HG03457 (cell line): Measurements from ENCODE around the gene AOPEP.

ENCODE experiments used
- ATAC-seq: cut with Tn5 transposase; IDR thresholded peaks from one replicate; pipeline ENCODE4 v1.9.1; 2021; ENCODE audit warnings: moderate number of reproducible peaks; ENCODE audit not compliant: unreplicated experiment

AOPEP gene

DNA sequence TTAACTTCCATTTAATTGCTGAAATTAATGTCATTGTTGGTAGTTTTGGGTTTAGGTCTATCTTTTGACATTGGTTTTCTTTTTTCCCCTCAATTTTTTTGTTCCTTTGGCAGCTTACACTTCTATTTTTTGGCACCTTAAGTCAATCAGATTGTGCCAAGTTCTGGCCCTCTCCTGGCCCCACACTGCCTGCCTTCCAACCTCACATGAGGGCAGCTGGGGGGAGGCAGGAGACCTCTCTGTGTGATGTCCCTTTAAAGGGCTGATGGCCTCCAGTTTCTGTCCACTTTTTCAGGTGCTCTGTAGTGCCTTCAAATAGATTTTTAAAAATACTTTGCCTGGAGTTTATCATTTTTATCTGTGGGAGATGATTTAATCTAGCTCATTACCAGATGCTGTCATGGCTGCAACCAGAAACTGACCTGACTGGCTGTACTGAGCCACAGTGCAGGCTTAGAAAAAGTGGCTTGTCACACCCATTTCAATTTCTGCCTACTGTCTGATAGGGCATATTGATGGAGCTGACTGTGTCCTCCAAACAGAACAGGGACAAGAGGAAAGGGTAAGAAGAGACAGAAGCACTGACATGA, 394.4 kb downstream of the AOPEP start:
- ATAC-seq = no peak

- ATAC-seq = no peak
Observed at GRCh38 chr9:95124582-95125367, 398.3 kb downstream of the AOPEP start.

GRCh38 chr9:95125652-95126051, 399.2 kb downstream of the AOPEP start:
- ATAC-seq = no peak

- ATAC-seq = no peak
Observed at GRCh38 chr9:95126739-95127138, 400.2 kb downstream of the AOPEP start.

- ATAC-seq = no peak
Observed at GRCh38 chr9:95127249-95128176, 401.0 kb downstream of the AOPEP start.

- ATAC-seq = no peak
Observed at GRCh38 chr9:95128177-95128524, 401.7 kb downstream of the AOPEP start.

- no peak for ATAC-seq
Observed at GRCh38 chr9:95129476-95130291, 403.2 kb downstream of the AOPEP start.

DNA sequence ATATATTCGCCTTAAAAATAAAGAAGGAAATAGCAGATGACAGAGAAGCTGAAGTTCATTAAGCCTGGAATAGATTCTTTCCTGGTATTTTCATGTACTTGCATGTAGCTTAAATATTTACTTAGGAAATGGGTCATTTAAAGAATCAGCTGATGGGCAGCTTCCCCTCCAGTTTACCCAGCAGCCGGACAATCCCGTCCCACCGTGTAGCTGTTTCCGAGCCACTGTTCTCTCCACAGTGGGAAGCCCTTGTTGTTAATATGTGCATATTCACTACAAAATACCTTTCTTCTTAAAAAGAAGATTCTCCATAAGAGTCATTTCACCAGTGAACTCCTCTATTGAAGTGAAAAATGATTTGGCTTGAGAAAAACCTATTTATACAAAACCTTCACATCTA, 404.0 kb downstream of the AOPEP start:
- no peak for ATAC-seq

DNA sequence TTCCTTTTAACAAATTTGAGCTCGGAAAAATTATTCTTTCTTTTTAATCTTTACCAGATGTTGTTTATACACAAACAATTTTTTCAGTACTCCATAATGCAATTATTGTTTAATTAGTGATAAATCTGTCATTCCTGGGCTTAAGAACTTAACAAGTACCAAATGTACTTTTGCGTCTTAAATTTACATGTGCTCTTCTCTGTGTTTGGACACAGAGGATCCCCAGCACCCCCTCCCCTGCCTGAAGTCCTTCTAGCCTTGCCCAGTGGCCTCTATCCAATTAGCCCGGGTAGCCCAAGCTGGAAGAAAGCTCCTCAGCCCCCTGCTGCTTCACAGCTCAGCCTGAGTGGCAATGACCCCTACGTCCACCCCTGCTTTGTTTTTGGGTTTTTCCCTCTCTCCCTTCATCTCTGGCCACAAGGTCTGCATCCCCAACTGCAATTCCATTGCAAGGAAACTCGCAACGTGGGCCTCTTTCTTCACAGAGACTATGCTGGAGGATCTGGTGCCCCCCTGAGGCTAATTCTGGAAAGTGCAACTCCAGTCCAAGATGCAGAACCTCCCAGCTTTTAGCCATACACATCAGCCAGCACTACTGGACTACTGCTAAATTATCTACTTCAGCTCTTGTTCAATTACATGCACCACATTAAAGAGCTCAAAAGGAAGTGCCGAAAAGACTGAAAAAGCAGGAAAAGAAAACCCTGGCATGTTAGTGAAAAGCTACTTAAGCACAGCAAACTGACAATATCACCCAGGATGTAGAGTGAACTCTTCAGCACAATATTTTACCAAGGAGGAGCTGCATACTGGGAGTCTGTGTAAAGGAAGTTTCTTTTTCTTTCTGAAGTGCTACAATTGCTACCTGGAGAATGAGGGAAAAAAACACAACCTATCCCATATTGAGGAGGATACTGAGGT, 404.8 kb downstream of the AOPEP start:
- no peak for ATAC-seq

DNA sequence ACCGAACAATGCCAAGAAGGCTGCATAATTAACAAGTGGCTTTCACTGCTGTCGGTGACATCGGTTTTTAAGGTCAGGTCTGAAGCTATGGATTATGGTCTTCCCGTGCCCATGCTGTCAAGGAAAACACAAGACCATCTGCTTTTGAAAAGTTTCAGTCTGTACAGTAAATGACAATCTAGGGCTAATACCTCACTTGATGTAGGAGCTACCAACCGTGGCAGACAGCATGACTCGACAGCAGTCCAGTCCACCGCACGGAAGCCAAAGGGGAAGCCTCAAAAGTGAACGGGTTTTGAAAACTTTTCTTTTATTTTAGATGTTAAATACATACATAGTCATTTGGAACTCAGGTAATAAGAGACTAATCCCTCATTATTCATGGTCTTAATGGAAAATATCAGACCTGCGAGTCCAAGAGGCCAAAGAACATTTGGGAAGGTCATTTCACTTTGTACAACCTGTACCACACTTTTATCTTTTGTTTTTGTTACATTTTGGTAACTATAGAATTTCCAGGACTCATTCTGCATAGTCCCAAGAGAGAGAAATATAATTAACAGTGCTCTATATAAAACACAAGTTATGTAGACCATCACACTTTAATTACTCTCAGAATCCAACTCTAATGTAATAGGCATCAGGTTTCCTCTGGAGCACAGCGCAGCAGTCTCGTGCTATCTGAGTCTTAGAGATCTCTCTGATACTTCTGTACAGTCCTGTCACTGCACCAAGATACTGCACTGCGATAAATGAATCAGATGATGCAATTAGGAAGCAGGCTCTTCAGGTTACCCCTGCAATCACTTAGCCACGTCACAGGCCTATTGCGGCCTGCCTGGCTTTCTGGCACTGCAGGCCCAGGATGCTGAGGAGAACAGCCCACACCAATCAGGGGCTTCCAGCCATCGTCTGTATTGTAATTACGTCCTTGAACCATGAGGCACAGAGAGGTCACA, 406.1 kb downstream of the AOPEP start:
- no peak for ATAC-seq

DNA sequence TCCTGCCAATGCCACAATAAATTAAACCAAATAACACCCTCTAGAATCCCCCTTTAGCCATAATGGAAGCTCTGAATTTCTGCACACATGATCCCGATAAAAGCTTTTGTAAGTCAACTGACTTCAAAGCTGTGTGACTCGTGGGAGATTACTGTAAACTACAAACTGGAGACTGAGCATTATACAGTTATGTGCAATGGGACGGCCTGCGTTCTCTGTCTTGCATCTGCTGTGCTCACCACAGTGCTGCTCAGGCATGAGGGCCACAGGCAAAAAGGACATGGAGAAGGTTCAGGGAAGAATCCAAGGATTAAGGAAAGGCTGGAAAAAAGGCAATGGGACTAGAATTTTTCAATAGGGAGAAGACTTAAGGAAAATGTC, 406.8 kb downstream of the AOPEP start:
- ATAC-seq = no peak

GRCh38 chr9:95134457-95134881, 408.0 kb downstream of the AOPEP start:
- no peak for ATAC-seq

DNA sequence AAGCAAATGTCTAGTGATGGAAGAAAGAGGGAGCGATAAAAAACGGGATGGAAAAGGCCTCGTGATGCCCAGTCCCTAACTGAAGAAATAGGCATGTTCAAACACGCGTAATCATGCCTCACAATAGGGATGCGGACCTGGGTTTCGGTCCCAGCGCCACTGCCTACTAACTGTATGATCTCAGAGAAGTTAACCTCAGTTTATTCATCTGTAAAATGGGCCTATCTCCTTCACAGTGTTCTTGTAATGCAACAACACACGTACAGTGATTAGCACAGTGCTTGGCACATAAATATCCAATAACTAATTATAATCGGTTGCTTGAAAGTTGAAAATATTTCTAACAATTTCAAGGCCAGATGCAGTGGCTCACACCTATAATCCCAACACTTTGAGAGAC, 409.3 kb downstream of the AOPEP start:
- ATAC-seq = no peak
